ENCODE data around the gene PTH1R. TPM values are rescaled to one million over a fixed set of nuclear protein-coding genes. Genes with fewer than 3 reads are reported as not detected.

The PTH1R gene
- total RNA-seq, 1 experiment from 2014 or later, result 0.32 TPM

DNA sequence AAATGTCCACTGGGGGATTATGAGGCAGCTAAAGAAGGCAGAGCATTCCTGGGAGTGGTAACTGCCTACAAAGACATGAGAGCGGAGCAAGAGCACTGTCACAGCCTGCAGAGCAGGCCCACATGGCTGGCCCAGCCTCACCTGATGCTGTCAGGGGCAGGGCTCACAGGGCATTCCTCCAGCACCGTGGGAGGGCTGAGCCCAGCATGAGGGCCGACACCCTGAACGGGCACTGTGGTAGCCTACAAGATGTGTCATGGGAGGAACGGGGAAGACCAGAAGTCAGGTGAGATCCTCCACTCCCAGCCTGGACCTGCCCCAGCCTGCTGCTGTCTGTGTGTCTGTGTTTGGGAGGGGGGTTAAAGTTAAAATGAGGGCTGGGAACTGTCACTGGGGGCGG is 68.9 kb downstream of the PTH1R start:
- Histone ChIP-seq H3K4me1 (ENCODE audit: control insufficient read depth in 1 of 2, insufficient read depth in 2 of 2, low read length in 2 of 2) (peaks cover 68 to 89% of the 10 kb centered on the region in 2 experiments), H3K27ac (ENCODE audit: low read depth, low read length) (no peak overlapping the region), H3K9me3 (ENCODE audit: control insufficient read depth in 1 of 2, insufficient read depth in 1 of 2, low read depth in 1 of 2, low read length in 2 of 2) (no peaks in the 10 kb centered on the region), H3K79me2 (ENCODE audit: insufficient read depth, low read length) (peaks cover 100% of the 10 kb centered on the region), H4K20me1 (ENCODE audit: insufficient read depth) (peaks cover 34% of the 10 kb centered on the region; the same call in 1 of the 2 replicates), H2AFZ (ENCODE audit: low read depth, low read length, poor library complexity, severe bottlenecking) (no peak overlapping the region), H3K27me3 (ENCODE audit: insufficient read depth, low read length) (no peaks in the 10 kb centered on the region), H3K4me3 (replicated peaks in 1 of 2; ENCODE audit: low read depth in 1 of 2, low read length in 2 of 2) (no peak overlapping the region), H3K9ac (ENCODE audit: low read length) (peak overlapping the region; percentile 21), H3K36me3 (ENCODE audit: control insufficient read depth in 1 of 2, insufficient read depth in 2 of 2, low read length in 2 of 2) (peaks cover 0 to 9% of the 10 kb centered on the region in 2 experiments; a peak in 1 of 4 replicates), H3K9me2 (ENCODE audit: insufficient read depth) (no peaks in the 10 kb centered on the region), H3K4me2 (ENCODE audit: low read length) (peak overlapping the region; percentile 64)
- intact Hi-C loops (cut with micrococcal nuclease), result no loop called here
- TF ChIP-seq SIN3A (IDR thresholded peaks at IDR 0.05; ENCODE audit: low read depth) (no peak), ELF1 (IDR thresholded peaks at IDR 0.05; ENCODE audit: borderline replicate concordance, low read depth) (no peak), JUND (IDR thresholded peaks at IDR 0.05) (no peak), CBX3 (IDR thresholded peaks at IDR 0.05; ENCODE audit: low read depth) (no peak), FOSL1 (IDR thresholded peaks at IDR 0.05; ENCODE audit: low read depth) (no peak)
- TF ChIP-seq, protein P1, sequence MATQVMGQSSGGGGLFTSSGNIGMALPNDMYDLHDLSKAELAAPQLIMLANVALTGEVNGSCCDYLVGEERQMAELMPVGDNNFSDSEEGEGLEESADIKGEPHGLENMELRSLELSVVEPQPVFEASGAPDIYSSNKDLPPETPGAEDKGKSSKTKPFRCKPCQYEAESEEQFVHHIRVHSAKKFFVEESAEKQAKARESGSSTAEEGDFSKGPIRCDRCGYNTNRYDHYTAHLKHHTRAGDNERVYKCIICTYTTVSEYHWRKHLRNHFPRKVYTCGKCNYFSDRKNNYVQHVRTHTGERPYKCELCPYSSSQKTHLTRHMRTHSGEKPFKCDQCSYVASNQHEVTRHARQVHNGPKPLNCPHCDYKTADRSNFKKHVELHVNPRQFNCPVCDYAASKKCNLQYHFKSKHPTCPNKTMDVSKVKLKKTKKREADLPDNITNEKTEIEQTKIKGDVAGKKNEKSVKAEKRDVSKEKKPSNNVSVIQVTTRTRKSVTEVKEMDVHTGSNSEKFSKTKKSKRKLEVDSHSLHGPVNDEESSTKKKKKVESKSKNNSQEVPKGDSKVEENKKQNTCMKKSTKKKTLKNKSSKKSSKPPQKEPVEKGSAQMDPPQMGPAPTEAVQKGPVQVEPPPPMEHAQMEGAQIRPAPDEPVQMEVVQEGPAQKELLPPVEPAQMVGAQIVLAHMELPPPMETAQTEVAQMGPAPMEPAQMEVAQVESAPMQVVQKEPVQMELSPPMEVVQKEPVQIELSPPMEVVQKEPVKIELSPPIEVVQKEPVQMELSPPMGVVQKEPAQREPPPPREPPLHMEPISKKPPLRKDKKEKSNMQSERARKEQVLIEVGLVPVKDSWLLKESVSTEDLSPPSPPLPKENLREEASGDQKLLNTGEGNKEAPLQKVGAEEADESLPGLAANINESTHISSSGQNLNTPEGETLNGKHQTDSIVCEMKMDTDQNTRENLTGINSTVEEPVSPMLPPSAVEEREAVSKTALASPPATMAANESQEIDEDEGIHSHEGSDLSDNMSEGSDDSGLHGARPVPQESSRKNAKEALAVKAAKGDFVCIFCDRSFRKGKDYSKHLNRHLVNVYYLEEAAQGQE (IDR thresholded peaks at IDR 0.05; ENCODE audit: low read depth), result no peak
- TF ChIP-seq, protein P2, sequence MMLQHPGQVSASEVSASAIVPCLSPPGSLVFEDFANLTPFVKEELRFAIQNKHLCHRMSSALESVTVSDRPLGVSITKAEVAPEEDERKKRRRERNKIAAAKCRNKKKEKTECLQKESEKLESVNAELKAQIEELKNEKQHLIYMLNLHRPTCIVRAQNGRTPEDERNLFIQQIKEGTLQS (IDR thresholded peaks at IDR 0.05), result no peak
- ChIA-PET POLR2A (no interaction called here), CTCF (interaction anchor here (1.8 kb wide), 1 partner anchor 22 kb away, joined by 4 read pairs; no protein-coding TSS in a partner anchor), RAD21 (ENCODE audit: low non-redundant PET in 1 of 2, low total read pairs in 2 of 2, uncharacterized antibody in 2 of 2, unreplicated experiment in 2 of 2) (interaction anchor here in 1 of 2 experiments (0.7 kb wide), 1 partner anchor 23 kb away, joined by 3 read pairs; no protein-coding TSS in a partner anchor)
- no peak for DNase-seq (ENCODE audit: low read depth, low spot score)
- peak; percentile 7; the same call in 1 of the 2 replicates for ATAC-seq
- BruUV-seq (replicated peaks), result no TSS peak

All from HCT116 (cell line).